GM23338 (cell line): ENCODE data around the gene LMOD3. TPM values are rescaled to one million over a fixed set of nuclear protein-coding genes. Genes with fewer than 3 reads are reported as not detected.

ENCODE experiments used
- ATAC-seq: fragments of 200-7000 bp; cut with Tn5 transposase; 3 replicates; pipeline ENCODE4 v1.9.1; 2020
- DNase-seq: peaks from one replicate; pipeline ENCODE4 v3.0.0-alpha.2; 2015; ENCODE audit warnings: low spot score
- H2AFZ ChIP-seq: fragments of 200-600 bp; sonication (generic); 2 replicates; pipeline ENCODE4 v1.8.0; 2016; ENCODE audit warnings: antibody characterized with exemption, mild to moderate bottlenecking, moderate library complexity
- H3F3A ChIP-seq: fragments of 200-600 bp; sonication (generic); replicated peaks from 2 replicates; pipeline ENCODE4 v1.8.0; 2017; ENCODE audit warnings: antibody characterized with exemption, mixed run types, low read depth
- H3K27ac ChIP-seq: fragments of 200-600 bp; sonication (generic); 2 replicates; pipeline ENCODE4 v1.6.1; 2016; ENCODE audit warnings: low read depth
- H3K27me3 ChIP-seq: fragments of 200-600 bp; sonication (generic); 2 replicates; pipeline ENCODE4 v1.8.0; 2016; ENCODE audit warnings: mild to moderate bottlenecking, mixed run types, moderate library complexity; ENCODE audit not compliant: insufficient read depth
- H3K36me3 ChIP-seq: fragments of 200-600 bp; sonication (generic); 2 replicates; pipeline ENCODE4 v1.8.0; 2016; ENCODE audit warnings: mild to moderate bottlenecking; ENCODE audit not compliant: insufficient read depth
- H3K4me1 ChIP-seq: fragments of 200-600 bp; sonication (generic); 2 replicates; pipeline ENCODE4 v1.8.0; 2016; ENCODE audit warnings: mild to moderate bottlenecking, moderate library complexity; ENCODE audit not compliant: insufficient read depth
- H3K4me2 ChIP-seq: fragments of 200-600 bp; sonication (generic); 2 replicates; pipeline ENCODE4 v1.7.1; 2017; ENCODE audit warnings: mixed run types
- H3K4me3 ChIP-seq: fragments of 200-600 bp; sonication (generic); 2 replicates; pipeline ENCODE4 v1.6.1; 2016; ENCODE audit warnings: mixed run types
- H3K79me2 ChIP-seq: fragments of 200-600 bp; sonication (generic); replicated peaks from 2 replicates; pipeline ENCODE4 v1.8.0; 2017; ENCODE audit warnings: mild to moderate bottlenecking; ENCODE audit not compliant: insufficient read depth
- H3K9me2 ChIP-seq: fragments of 200-600 bp; sonication (generic); 2 replicates; pipeline ENCODE4 v1.8.0; 2017; ENCODE audit not compliant: insufficient read depth
- H4K20me1 ChIP-seq: fragments of 200-600 bp; sonication (generic); replicated peaks from 2 replicates; pipeline ENCODE4 v1.8.0; 2017; ENCODE audit warnings: mild to moderate bottlenecking; ENCODE audit not compliant: insufficient read depth
- H3K27ac Mint-ChIP-seq: 2 replicates; pipeline ENCODE4 v1.8.0; 2020; ENCODE audit warnings: inconsistent platforms, mild to moderate bottlenecking, moderate library complexity, mixed read lengths
- H3K27me3 Mint-ChIP-seq: 3 replicates; pipeline ENCODE4 v1.8.0; 2022; ENCODE audit warnings: low read depth, mild to moderate bottlenecking, moderate library complexity, mixed read lengths, inconsistent platforms; ENCODE audit not compliant: insufficient read depth, poor library complexity
- H3K36me3 Mint-ChIP-seq: 3 replicates; pipeline ENCODE4 v1.8.0; 2021; ENCODE audit warnings: low read depth, mild to moderate bottlenecking, inconsistent platforms, moderate library complexity, mixed read lengths
- H3K4me1 Mint-ChIP-seq: 3 replicates; pipeline ENCODE4 v1.8.0; 2020; ENCODE audit warnings: mild to moderate bottlenecking, inconsistent platforms, mixed read lengths
- H3K4me3 Mint-ChIP-seq: 3 replicates; pipeline ENCODE4 v1.8.0; 2021; ENCODE audit warnings: moderate library complexity, mild to moderate bottlenecking, inconsistent platforms, mixed read lengths
- H3K9me3 Mint-ChIP-seq: 3 replicates; pipeline ENCODE4 v1.8.0; 2020; ENCODE audit warnings: moderate library complexity, mild to moderate bottlenecking, inconsistent platforms, mixed read lengths
- EZH2 ChIP-seq: fragments of 200-600 bp; sonication (generic); IDR thresholded peaks from one replicate; pipeline ENCODE4 v1.8.0; 2017; ENCODE audit warnings: antibody characterized with exemption, mild to moderate bottlenecking, low read depth; ENCODE audit not compliant: unreplicated experiment
- JUNB ChIP-seq: IDR thresholded peaks from one replicate; pipeline ENCODE4 v1.6.1; 2016; ENCODE audit warnings: antibody characterized with exemption; ENCODE audit not compliant: unreplicated experiment
- POLR2AphosphoS5 ChIP-seq: IDR thresholded peaks from 2 replicates; pipeline ENCODE4 v1.6.1; 2016; ENCODE audit warnings: antibody characterized with exemption, low read depth
- REST ChIP-seq: IDR thresholded peaks from one replicate; pipeline ENCODE4 v1.6.1; 2018; ENCODE audit warnings: antibody characterized with exemption; ENCODE audit not compliant: unreplicated experiment
- ZNF114 ChIP-seq: fragments of 250-450 bp; sonication (Bioruptor Pico); IDR thresholded peaks from 2 replicates; pipeline ENCODE4 v1.5.0; 2020; ENCODE audit warnings: mild to moderate bottlenecking, moderate library complexity
- polyA plus RNA-seq: library from polyadenylated mRNA; unstranded; fragments of >200 nt; fragmentation: Nextera tagmentation; extraction: Ambion mirVana; gene quantifications from 2 replicates; pipeline ENCODE4 v1.2.1, GENCODE V29; 2016
- total RNA-seq: library from RNA; depleted of rRNA; stranded (reverse); fragments of >200 nt; shearing (Covaris generic); gene quantifications from 2 replicates; pipeline ENCODE4 v1.2.3, GENCODE V29; 2014
- TF ChIP-seq, protein P1 (sequence below): fragments of 250-450 bp; sonication (Bioruptor Pico); IDR thresholded peaks from 2 replicates; pipeline ENCODE4 v1.5.0; 2020; ENCODE audit warnings: mild to moderate bottlenecking, moderate library complexity
- TF ChIP-seq, protein P2 (sequence below), 2 experiments: fragments of 200-600 bp in 1 of 2; sonication (generic) in 1 of 2; conservative IDR thresholded peaks; 2 replicates each; pipeline versions ENCODE4 v1.5.1 to v1.6.1; 2016 to 2017; ENCODE audit warnings: antibody characterized with exemption in 2 of 2, low read depth in 2 of 2, mild to moderate bottlenecking in 2 of 2, moderate library complexity in 1 of 2

LMOD3 gene
- total and polyA plus RNA-seq, 2 experiments from 2014 or later: 0.06 TPM; not detected in 1

GRCh38 chr3:69172058-69172457, 49.7 kb upstream of the LMOD3 start:
- H4K20me1 ChIP-seq: no peaks in the 10 kb centered on the region
- no peaks in the 10 kb centered on the region for H3K9me2 ChIP-seq
- no peak overlapping the region for H3K4me3 ChIP-seq
- DNase-seq: no peak
- no peaks in the 10 kb centered on the region for H3K27me3 ChIP-seq
- Mint-ChIP-seq H3K36me3 (no peaks in the 10 kb centered on the region), H3K9me3 (no peaks in the 10 kb centered on the region), H3K27ac (no peak overlapping the region), H3K27me3 (peaks cover 2% of the 10 kb centered on the region), H3K4me3 (no peak overlapping the region), H3K4me1 (no peaks in the 10 kb centered on the region)
- ATAC-seq: no peak
- H3F3A ChIP-seq: no peaks in the 10 kb centered on the region
- no peaks in the 10 kb centered on the region for H3K36me3 ChIP-seq
- H3K27ac ChIP-seq: no peak overlapping the region
- H3K4me1 ChIP-seq: no peaks in the 10 kb centered on the region
- H2AFZ ChIP-seq: no peak overlapping the region
- TF ChIP-seq, protein P1, sequence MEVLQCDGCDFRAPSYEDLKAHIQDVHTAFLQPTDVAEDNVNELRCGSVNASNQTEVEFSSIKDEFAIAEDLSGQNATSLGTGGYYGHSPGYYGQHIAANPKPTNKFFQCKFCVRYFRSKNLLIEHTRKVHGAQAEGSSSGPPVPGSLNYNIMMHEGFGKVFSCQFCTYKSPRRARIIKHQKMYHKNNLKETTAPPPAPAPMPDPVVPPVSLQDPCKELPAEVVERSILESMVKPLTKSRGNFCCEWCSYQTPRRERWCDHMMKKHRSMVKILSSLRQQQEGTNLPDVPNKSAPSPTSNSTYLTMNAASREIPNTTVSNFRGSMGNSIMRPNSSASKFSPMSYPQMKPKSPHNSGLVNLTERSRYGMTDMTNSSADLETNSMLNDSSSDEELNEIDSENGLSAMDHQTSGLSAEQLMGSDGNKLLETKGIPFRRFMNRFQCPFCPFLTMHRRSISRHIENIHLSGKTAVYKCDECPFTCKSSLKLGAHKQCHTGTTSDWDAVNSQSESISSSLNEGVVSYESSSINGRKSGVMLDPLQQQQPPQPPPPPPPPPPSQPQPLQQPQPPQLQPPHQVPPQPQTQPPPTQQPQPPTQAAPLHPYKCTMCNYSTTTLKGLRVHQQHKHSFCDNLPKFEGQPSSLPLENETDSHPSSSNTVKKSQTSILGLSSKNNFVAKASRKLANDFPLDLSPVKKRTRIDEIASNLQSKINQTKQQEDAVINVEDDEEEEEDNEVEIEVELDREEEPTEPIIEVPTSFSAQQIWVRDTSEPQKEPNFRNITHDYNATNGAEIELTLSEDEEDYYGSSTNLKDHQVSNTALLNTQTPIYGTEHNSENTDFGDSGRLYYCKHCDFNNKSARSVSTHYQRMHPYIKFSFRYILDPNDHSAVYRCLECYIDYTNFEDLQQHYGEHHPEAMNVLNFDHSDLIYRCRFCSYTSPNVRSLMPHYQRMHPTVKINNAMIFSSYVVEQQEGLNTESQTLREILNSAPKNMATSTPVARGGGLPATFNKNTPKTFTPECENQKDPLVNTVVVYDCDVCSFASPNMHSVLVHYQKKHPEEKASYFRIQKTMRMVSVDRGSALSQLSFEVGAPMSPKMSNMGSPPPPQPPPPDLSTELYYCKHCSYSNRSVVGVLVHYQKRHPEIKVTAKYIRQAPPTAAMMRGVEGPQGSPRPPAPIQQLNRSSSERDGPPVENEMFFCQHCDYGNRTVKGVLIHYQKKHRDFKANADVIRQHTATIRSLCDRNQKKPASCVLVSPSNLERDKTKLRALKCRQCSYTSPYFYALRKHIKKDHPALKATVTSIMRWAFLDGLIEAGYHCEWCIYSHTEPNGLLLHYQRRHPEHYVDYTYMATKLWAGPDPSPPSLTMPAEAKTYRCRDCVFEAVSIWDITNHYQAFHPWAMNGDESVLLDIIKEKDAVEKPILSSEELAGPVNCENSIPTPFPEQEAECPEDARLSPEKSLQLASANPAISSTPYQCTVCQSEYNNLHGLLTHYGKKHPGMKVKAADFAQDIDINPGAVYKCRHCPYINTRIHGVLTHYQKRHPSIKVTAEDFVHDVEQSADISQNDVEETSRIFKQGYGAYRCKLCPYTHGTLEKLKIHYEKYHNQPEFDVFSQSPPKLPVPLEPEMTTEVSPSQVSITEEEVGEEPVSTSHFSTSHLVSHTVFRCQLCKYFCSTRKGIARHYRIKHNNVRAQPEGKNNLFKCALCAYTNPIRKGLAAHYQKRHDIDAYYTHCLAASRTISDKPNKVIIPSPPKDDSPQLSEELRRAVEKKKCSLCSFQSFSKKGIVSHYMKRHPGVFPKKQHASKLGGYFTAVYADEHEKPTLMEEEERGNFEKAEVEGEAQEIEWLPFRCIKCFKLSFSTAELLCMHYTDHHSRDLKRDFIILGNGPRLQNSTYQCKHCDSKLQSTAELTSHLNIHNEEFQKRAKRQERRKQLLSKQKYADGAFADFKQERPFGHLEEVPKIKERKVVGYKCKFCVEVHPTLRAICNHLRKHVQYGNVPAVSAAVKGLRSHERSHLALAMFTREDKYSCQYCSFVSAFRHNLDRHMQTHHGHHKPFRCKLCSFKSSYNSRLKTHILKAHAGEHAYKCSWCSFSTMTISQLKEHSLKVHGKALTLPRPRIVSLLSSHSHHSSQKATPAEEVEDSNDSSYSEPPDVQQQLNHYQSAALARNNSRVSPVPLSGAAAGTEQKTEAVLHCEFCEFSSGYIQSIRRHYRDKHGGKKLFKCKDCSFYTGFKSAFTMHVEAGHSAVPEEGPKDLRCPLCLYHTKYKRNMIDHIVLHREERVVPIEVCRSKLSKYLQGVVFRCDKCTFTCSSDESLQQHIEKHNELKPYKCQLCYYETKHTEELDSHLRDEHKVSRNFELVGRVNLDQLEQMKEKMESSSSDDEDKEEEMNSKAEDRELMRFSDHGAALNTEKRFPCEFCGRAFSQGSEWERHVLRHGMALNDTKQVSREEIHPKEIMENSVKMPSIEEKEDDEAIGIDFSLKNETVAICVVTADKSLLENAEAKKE (CRISPR knock-in tag): no peak
- TF ChIP-seq JUNB (no peak), ZNF114 (CRISPR knock-in tag) (no peak)
- no peaks in the 10 kb centered on the region for H3K79me2 ChIP-seq
- H3K4me2 ChIP-seq: no peak overlapping the region

- H3K4me3 ChIP-seq: no peak overlapping the region
- Mint-ChIP-seq H3K27me3 (no peaks in the 10 kb centered on the region), H3K9me3 (no peaks in the 10 kb centered on the region), H3K4me3 (no peak overlapping the region), H3K4me1 (peaks cover 13% of the 10 kb centered on the region; the same call in 2 of the 3 replicates), H3K27ac (no peak overlapping the region), H3K36me3 (no peaks in the 10 kb centered on the region)
- no peak overlapping the region for H3K27ac ChIP-seq
- no peaks in the 10 kb centered on the region for H3K79me2 ChIP-seq
- H3K36me3 ChIP-seq: no peaks in the 10 kb centered on the region
- DNase-seq: no peak
- H4K20me1 ChIP-seq: no peaks in the 10 kb centered on the region
- ATAC-seq: no peak
- H3K27me3 ChIP-seq: no peaks in the 10 kb centered on the region
- no peak overlapping the region for H2AFZ ChIP-seq
- H3K4me2 ChIP-seq: no peak overlapping the region
- no peaks in the 10 kb centered on the region for H3K9me2 ChIP-seq
- peaks cover 3% of the 10 kb centered on the region; the same call in 1 of the 2 replicates for H3K4me1 ChIP-seq
- H3F3A ChIP-seq: no peaks in the 10 kb centered on the region
- TF ChIP-seq POLR2AphosphoS5: no peak
- no peak for TF ChIP-seq ZNF114 (CRISPR knock-in tag)
- TF ChIP-seq, protein P2, sequence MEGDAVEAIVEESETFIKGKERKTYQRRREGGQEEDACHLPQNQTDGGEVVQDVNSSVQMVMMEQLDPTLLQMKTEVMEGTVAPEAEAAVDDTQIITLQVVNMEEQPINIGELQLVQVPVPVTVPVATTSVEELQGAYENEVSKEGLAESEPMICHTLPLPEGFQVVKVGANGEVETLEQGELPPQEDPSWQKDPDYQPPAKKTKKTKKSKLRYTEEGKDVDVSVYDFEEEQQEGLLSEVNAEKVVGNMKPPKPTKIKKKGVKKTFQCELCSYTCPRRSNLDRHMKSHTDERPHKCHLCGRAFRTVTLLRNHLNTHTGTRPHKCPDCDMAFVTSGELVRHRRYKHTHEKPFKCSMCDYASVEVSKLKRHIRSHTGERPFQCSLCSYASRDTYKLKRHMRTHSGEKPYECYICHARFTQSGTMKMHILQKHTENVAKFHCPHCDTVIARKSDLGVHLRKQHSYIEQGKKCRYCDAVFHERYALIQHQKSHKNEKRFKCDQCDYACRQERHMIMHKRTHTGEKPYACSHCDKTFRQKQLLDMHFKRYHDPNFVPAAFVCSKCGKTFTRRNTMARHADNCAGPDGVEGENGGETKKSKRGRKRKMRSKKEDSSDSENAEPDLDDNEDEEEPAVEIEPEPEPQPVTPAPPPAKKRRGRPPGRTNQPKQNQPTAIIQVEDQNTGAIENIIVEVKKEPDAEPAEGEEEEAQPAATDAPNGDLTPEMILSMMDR (conservative IDR thresholded peaks at IDR 0.05; ENCODE audit: low read depth in 2 of 2): no peak
- no peak for TF ChIP-seq EZH2
- TF ChIP-seq REST: no peak
These were observed 44.1 kb upstream of the LMOD3 start for GRCh38 chr3:69166446-69166845.
